Right lung (tissue), 5 donors: ENCODE data around the gene OSM. TPM values are rescaled to one million over a fixed set of nuclear protein-coding genes. Genes with fewer than 3 reads are reported as not detected.
A peak's percentile ranks its signal among the peaks of the same experiment; 100 is the strongest.

Experiments
- DNase-seq, 2 donors: peaks; one replicate each; pipeline ENCODE4 v3.0.0-alpha.2; 2013
- polyA plus RNA-seq, 5 donors: library from polyadenylated mRNA; unstranded; fragments of 120-200 nt; gene quantifications; one replicate each; pipeline versions ENCODE4 v1.2.1 to v1.2.3, GENCODE V29; 2013; ENCODE audit warnings: inconsistent platforms in 1 of 5, low replicate concordance in 1 of 5; ENCODE audit not compliant: insufficient read length in 5 of 5, insufficient read depth in 1 of 5

The OSM gene
- polyA plus RNA-seq, 5 donors: 0.06 to 0.86 (median 0.19) TPM

- DNase-seq: no peak
Measured at GRCh38 chr22:30265131-30265720, 1.4 kb downstream of the OSM start.

- DNase-seq: no peak
Measured at GRCh38 chr22:30263883-30264282, 2.8 kb downstream of the OSM start.

GRCh38 chr22:30262917-30263741, 3.5 kb downstream of the OSM start:
- DNase-seq: peak in 1 of 2 donors; percentile 61

- no peak for DNase-seq
Measured at GRCh38 chr22:30262112-30262511, 4.5 kb downstream of the OSM start.

GRCh38 chr22:30261134-30261533, 5.5 kb downstream of the OSM start:
- DNase-seq: no peak

- DNase-seq: no peak
Measured at GRCh38 chr22:30260682-30261081, 6.0 kb downstream of the OSM start.

GRCh38 chr22:30260276-30260675, 6.4 kb downstream of the OSM start:
- no peak for DNase-seq

- no peak for DNase-seq
Measured at GRCh38 chr22:30254314-30254713, 12.3 kb downstream of the OSM start.

GRCh38 chr22:30253205-30253852, 13.3 kb downstream of the OSM start:
- DNase-seq: peak; percentile 83 to 90

GRCh38 chr22:30252411-30253204, 14.0 kb downstream of the OSM start:
- no peak for DNase-seq

- no peak for DNase-seq
Measured at GRCh38 chr22:30251711-30252110, 14.9 kb downstream of the OSM start.

- no peak for DNase-seq
Measured at GRCh38 chr22:30250661-30251267, 15.9 kb downstream of the OSM start.

GRCh38 chr22:30250039-30250565, 16.5 kb downstream of the OSM start:
- DNase-seq: no peak

- DNase-seq: peak in 1 of 2 donors; percentile 70
Measured at GRCh38 chr22:30249049-30250038, 17.3 kb downstream of the OSM start.

- no peak for DNase-seq
Measured at GRCh38 chr22:30248484-30248883, 18.2 kb downstream of the OSM start.

GRCh38 chr22:30247974-30248373, 18.7 kb downstream of the OSM start:
- no peak for DNase-seq

- no peak for DNase-seq
Measured at GRCh38 chr22:30247561-30247960, 19.1 kb downstream of the OSM start.

GRCh38 chr22:30246814-30247376, 19.8 kb downstream of the OSM start:
- no peak for DNase-seq

- DNase-seq: peak in 1 of 2 donors; percentile 43
Measured at GRCh38 chr22:30245985-30246813, 20.5 kb downstream of the OSM start, which contains the start of gene LIF. LIF (minus strand) TSS chr22:30246759; CDS start chr22:30246695, 64 bp downstream.
